Pancreas (tissue), 10 donors: ENCODE data around the gene NCKIPSD. TPM values are rescaled to one million over a fixed set of nuclear protein-coding genes. Genes with fewer than 3 reads are reported as not detected.
A peak's percentile ranks its signal among the peaks of the same experiment; 100 is the strongest.

Experiments used
- ATAC-seq, 4 donors: fragments of 200-7000 bp; cut with Tn5 transposase; one replicate each; pipeline versions ENCODE4 v1.8.0 to v1.9.1; 2020; ENCODE audit warnings: mild to moderate bottlenecking in 4 of 4, moderate library complexity in 4 of 4
- DNase-seq, 6 donors: peaks; one replicate each; pipeline ENCODE4 v3.0.0-alpha.2; 2020
- FAIRE-seq: peaks from 2 replicates; lab custom pipeline; 2012; peaks lifted over from hg19 to GRCh38; lab: Jason Lieb, UNC
- H3K27ac ChIP-seq, 4 donors: fragments of 200-600 bp; sonication (generic); 1 replicate in 3 of 4; 2 replicates in 1 of 4; pipeline versions ENCODE4 v1.5.0 to v1.8.0; 2020
- H3K27me3 ChIP-seq, 4 donors: fragments of 200-600 bp; one replicate each; pipeline ENCODE4 v1.8.0; 2021
- H3K36me3 ChIP-seq, 3 donors: fragments of 200-600 bp; sonication (generic) in 1 of 3; one replicate each; pipeline versions ENCODE4 v1.5.0 to v1.8.0; 2020 to 2021
- H3K4me1 ChIP-seq, 3 donors: fragments of 200-600 bp; one replicate each; pipeline ENCODE4 v1.8.0; 2021
- H3K4me3 ChIP-seq, 4 donors: fragments of 200-600 bp; sonication (generic) in 2 of 4; one replicate each; pipeline versions ENCODE4 v1.5.0 to v1.8.0; 2020 to 2021
- H3K9me3 ChIP-seq, 4 donors: fragments of 200-600 bp; one replicate each; pipeline ENCODE4 v1.8.0; 2021
- WGBS, 2 donors: extraction: QIAGEN DNeasy Blood & Tissue Kit; methylation state at CpG; one replicate each; pipeline ENCODE4 v1.1.7; 2013; 5-methylcytosine and 5-hydroxymethylcytosine counted together
- intact Hi-C, 3 donors: fragments of 100-400 bp; cut with DNase I; formaldehyde crosslinking; loops; one replicate each; pipeline versions ENCODE4 v1.11.1 to v1.14.2; 2022
- polyA plus RNA-seq, 2 donors: library from polyadenylated mRNA; stranded (reverse); fragments of 200-250 nt; gene quantifications; one replicate each; pipeline ENCODE4 v1.2.3, GENCODE V29; 2013
- total RNA-seq, 6 donors: library from RNA; stranded (reverse); fragmentation: NEBNext Ultra II Directional in 4 of 6; extraction: Animal tissue kit (Norgen Biotek cat#: 25700) in 4 of 6; gene quantifications; one replicate each; pipeline versions ENCODE4 v1.2.1 to v1.2.4, GENCODE V29; 2021 to 2023
- TF ChIP-seq, protein P1 (sequence below), 4 donors: fragments of 200-600 bp; sonication (generic) in 3 of 4; IDR thresholded peaks; one replicate each; pipeline versions ENCODE4 v1.5.0 to v1.8.0; 2021; ENCODE audit warnings: antibody characterized with exemption in 4 of 4
- donor health status: healthy with polysubstance abuse.
- donor health status: DM: no; HTN: no; CAD: no; lungs with moderate emphysema.
- donor health status: DM: no; HTN: no; CAD: no.
- donor health status: control.
- donor health status: control.
- donor health status: Bipolar disorder and iron deficiency.
- donor health status: DM: yes; HTN: yes; CAD: no.
- donor health status: DM: no; HTN: no; CAD: no.
- donor health status: DM: no; HTN: no; CAD: no.
- donor health status: DM: yes; HTN: yes; CAD: no.

NCKIPSD gene
- total and polyA plus RNA-seq, 8 donors, result 5.4 to 17.0 (median 7.5) TPM

DNA sequence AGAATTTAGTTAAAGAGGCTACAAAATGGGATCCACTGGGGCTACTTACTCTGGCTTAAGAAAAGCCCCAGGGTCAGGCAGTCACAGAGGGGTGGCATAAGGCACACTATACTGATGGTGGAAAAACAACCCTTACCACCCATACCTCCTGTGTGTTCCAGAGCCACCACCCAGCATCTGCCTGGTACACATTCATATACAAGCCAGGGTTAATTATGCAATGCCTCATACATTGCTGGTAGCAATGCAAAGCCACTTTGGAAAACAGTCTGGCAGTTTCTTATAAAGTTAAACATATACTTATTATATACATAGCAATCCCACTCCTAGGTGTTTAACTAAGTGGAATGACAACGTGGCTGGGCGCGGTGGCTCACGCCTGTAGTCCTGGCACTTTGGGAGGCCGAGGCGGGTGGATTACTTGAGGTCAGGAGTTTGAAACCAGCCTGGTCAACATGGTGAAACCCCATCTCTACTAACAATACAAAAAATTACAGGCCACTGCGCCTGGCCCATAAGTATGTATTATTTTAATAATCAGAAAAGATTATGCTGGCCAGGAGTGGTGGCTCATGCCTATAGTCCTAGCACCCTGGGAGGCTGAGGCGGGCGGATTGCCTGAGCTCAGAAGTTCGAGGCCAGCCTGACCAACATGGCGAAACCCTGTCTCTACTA lies 15.2 kb upstream of the NCKIPSD start:
- TF ChIP-seq, protein P1, sequence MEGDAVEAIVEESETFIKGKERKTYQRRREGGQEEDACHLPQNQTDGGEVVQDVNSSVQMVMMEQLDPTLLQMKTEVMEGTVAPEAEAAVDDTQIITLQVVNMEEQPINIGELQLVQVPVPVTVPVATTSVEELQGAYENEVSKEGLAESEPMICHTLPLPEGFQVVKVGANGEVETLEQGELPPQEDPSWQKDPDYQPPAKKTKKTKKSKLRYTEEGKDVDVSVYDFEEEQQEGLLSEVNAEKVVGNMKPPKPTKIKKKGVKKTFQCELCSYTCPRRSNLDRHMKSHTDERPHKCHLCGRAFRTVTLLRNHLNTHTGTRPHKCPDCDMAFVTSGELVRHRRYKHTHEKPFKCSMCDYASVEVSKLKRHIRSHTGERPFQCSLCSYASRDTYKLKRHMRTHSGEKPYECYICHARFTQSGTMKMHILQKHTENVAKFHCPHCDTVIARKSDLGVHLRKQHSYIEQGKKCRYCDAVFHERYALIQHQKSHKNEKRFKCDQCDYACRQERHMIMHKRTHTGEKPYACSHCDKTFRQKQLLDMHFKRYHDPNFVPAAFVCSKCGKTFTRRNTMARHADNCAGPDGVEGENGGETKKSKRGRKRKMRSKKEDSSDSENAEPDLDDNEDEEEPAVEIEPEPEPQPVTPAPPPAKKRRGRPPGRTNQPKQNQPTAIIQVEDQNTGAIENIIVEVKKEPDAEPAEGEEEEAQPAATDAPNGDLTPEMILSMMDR (IDR thresholded peaks at IDR 0.05), result no peak
- FAIRE-seq (no peak), DNase-seq (no peak), ATAC-seq (no peak)
- no peak overlapping the region for H3K27ac ChIP-seq
- H3K36me3 ChIP-seq, result no peaks in the 10 kb centered on the region
- no peaks in the 10 kb centered on the region for H3K9me3 ChIP-seq
- no peaks in the 10 kb centered on the region for H3K27me3 ChIP-seq
- WGBS, 2 donors, result 87 to 91% methylated on average over 11 of the region's 11 CpGs
- H3K4me3 ChIP-seq, result no peak overlapping the region
- H3K4me1 ChIP-seq, result peaks cover 8 to 16% (median 14%) of the 10 kb centered on the region in 3 donors
- intact Hi-C loops, result no loop called here

DNA sequence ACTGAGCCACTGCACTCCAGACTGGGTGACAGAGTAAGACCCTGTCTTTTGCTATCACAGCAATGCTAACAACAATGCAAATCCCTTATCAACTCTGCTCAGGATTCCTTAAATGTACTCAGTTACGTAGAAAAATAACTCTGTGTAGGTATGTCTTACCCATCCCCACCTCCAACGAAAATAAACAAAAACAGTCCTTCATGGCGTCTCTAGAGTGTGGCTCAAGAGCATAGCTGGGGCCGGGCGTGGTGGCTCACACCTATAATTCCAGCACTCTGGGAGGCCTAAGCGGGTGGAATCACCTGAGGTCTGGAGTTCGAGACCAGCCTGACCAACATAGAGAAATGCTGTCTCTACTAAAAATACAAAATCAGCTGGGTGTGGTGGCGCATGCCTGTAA lies 13.2 kb upstream of the NCKIPSD start:
- H3K36me3 ChIP-seq, result peaks cover 0 to 7% (median 4%) of the 10 kb centered on the region in 3 donors
- H3K9me3 ChIP-seq, result no peaks in the 10 kb centered on the region
- H3K27me3 ChIP-seq, result no peaks in the 10 kb centered on the region
- intact Hi-C loops, result no loop called here
- peaks cover 12 to 15% (median 12%) of the 10 kb centered on the region in 3 donors for H3K4me1 ChIP-seq
- no peak for DNase-seq
- no peak for ATAC-seq
- no peak for FAIRE-seq
- TF ChIP-seq, protein P1 (IDR thresholded peaks at IDR 0.05), result no peak
- 93 to 97% methylated on average over 8 of the region's 8 CpGs for WGBS, 2 donors
- no peak overlapping the region for H3K27ac ChIP-seq
- no peak overlapping the region for H3K4me3 ChIP-seq

DNA sequence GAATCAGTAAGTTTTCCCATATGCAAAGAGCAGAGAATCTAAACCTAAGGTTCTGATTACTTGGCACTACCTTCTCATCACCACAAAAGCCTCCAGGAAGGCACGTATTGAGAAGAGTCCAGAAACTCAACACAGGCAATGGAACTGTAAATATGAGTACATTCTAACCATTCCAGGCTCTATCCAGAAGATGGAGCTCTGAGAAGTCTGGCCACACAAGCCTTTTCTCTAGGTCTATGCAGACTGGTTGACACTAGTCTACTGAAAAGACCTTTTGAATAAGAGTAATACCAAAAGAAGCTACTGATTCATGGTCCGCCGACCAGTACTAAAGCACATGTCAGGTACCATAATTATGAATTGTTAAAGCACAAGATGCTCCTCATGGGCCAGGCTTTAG lies 12.2 kb upstream of the NCKIPSD start:
- FAIRE-seq (no peak), DNase-seq (no peak)

DNA sequence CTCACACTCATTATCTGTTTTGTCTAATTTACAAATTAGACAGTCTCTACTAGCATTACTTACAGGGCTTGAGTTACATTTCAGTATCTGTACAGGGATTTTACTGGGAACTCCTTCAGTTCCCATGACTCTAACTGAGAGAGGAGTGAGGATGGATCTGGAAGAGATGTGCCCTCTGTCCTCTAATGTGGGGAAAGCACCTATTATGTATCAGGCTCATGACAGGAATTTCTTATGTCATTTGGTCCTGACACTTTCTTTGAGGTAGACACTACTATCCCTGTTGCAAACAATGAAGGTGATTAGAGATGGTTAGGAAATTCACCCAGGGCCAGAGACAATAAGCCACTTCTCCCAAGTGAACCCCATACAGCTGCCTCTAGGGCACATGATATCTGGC lies 10.9 kb upstream of the NCKIPSD start:
- no peak for ATAC-seq
- H3K27ac ChIP-seq, result no peak overlapping the region
- H3K4me3 ChIP-seq, result no peak overlapping the region
- H3K36me3 ChIP-seq, result peaks cover 4 to 23% (median 22%) of the 10 kb centered on the region in 3 donors
- intact Hi-C loops, result no loop called here
- TF ChIP-seq, protein P1 (IDR thresholded peaks at IDR 0.05), result no peak
- no peak for FAIRE-seq
- no peaks in the 10 kb centered on the region for H3K9me3 ChIP-seq
- H3K4me1 ChIP-seq, result peaks cover 10 to 13% (median 12%) of the 10 kb centered on the region in 3 donors
- no peak for DNase-seq
- H3K27me3 ChIP-seq, result no peaks in the 10 kb centered on the region

More for the DNA sequence above, 12.2 kb upstream of the NCKIPSD start:
- TF ChIP-seq, protein P1 (IDR thresholded peaks at IDR 0.05), result no peak
- no peak for ATAC-seq
- H3K27me3 ChIP-seq, result no peaks in the 10 kb centered on the region
- no peak overlapping the region for H3K4me3 ChIP-seq
- H3K36me3 ChIP-seq, result peaks cover 4 to 9% (median 9%) of the 10 kb centered on the region in 3 donors
- intact Hi-C loops, result no loop called here
- H3K4me1 ChIP-seq, result peaks cover 10 to 13% (median 12%) of the 10 kb centered on the region in 3 donors
- H3K9me3 ChIP-seq, result no peaks in the 10 kb centered on the region
- no peak overlapping the region for H3K27ac ChIP-seq
- 79 to 83% methylated on average over 3 of the region's 3 CpGs for WGBS, 2 donors

DNA sequence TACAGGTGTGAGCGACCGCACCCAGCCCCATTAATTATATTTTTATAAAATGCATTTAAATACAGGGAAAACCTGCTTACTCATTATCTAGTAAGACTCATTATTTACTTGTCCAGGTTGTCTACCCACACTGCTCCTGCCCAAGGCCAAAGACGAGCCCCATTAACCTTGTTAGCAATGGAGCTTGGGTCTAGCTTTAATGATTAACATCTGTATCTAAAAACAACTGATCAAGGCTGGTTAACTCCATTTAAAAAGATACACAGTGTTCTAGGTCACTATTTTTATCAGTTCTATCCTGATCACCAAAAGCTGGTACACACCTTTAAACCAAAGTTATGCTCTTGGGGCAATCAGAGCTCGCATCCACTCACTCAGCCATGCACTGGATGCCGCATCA lies 10.4 kb upstream of the NCKIPSD start:
- Histone ChIP-seq H3K27me3 (no peaks in the 10 kb centered on the region), H3K4me3 (no peak overlapping the region), H3K4me1 (peaks cover 10 to 13% (median 12%) of the 10 kb centered on the region in 3 donors), H3K9me3 (no peaks in the 10 kb centered on the region), H3K27ac (peak overlapping the region in 1 of 4 donors; percentile 27), H3K36me3 (peaks cover 5 to 27% (median 24%) of the 10 kb centered on the region in 3 donors)
- DNase-seq (no peak), FAIRE-seq (no peak), ATAC-seq (peak in 2 of 4 donors; percentile 32 to 52)
- intact Hi-C loops, result no loop called here
- TF ChIP-seq, protein P1 (IDR thresholded peaks at IDR 0.05), result no peak
- 53 to 54% methylated on average over 5 of the region's 5 CpGs for WGBS, 2 donors
